Activated T-cell treated with anti-CD3 and anti-CD28 coated beads, Interleukin-2, amount 50 U/mL, for 24 hours (primary cell): ENCODE measurements around the gene MFSD2B.

Source experiments
- DNase-seq: peaks from one replicate; pipeline ENCODE4 v3.0.0-alpha.2; 2020
- H3K27ac Mint-ChIP-seq: 2 replicates; pipeline ENCODE4 v1.8.0; 2020; ENCODE audit warnings: mild to moderate bottlenecking, mixed read lengths
- H3K27me3 Mint-ChIP-seq: 2 replicates; pipeline ENCODE4 v1.8.0; 2020; ENCODE audit warnings: mixed read lengths
- H3K36me3 Mint-ChIP-seq: 2 replicates; pipeline ENCODE4 v1.8.0; 2020; ENCODE audit warnings: low read depth, mixed read lengths
- H3K4me1 Mint-ChIP-seq: 2 replicates; pipeline ENCODE4 v1.8.0; 2020; ENCODE audit warnings: low read depth, mixed read lengths
- H3K4me3 Mint-ChIP-seq: 2 replicates; pipeline ENCODE4 v1.8.0; 2020; ENCODE audit warnings: mild to moderate bottlenecking, moderate library complexity, mixed read lengths
- H3K9me3 Mint-ChIP-seq: 2 replicates; pipeline ENCODE4 v1.8.0; 2020; ENCODE audit warnings: mixed read lengths

The MFSD2B gene

GRCh38 chr2:24009680-24010476 is at the start of gene MFSD2B:
Gene MFSD2B (plus strand): TSS chr2:24010085. CDS start chr2:24010097, 12 bp downstream.
- H3K4me3 Mint-ChIP-seq, result no peak within 1 kb of the TSS
- no peaks in the 10 kb centered on the region for H3K9me3 Mint-ChIP-seq

GRCh38 chr2:23967846-23968245 is 42.0 kb upstream of the MFSD2B start:
- H3K36me3 Mint-ChIP-seq, result peaks cover 15% of the 10 kb centered on the region
- peaks cover 2% of the 10 kb centered on the region for H3K4me1 Mint-ChIP-seq
- H3K9me3 Mint-ChIP-seq, result no peaks in the 10 kb centered on the region
- no peak for DNase-seq
- H3K4me3 Mint-ChIP-seq, result no peak overlapping the region
- no peaks in the 10 kb centered on the region for H3K27me3 Mint-ChIP-seq
- H3K27ac Mint-ChIP-seq, result no peak overlapping the region

More at GRCh38 chr2:24009680-24010476, at the start of gene MFSD2B:
- DNase-seq, result no peak
- Mint-ChIP-seq H3K4me1 (peaks cover 3% of the 10 kb centered on the region), H3K27ac (no peak within 1 kb of the TSS), H3K27me3 (peaks cover 38% of the 10 kb centered on the region), H3K36me3 (no peaks in the 10 kb centered on the region)

- no peaks in the 10 kb centered on the region for H3K9me3 Mint-ChIP-seq
- DNase-seq, result no peak
- H3K4me1 Mint-ChIP-seq, result no peaks in the 10 kb centered on the region
- H3K4me3 Mint-ChIP-seq, result no peak overlapping the region
- H3K36me3 Mint-ChIP-seq, result peaks cover 27% of the 10 kb centered on the region
- no peaks in the 10 kb centered on the region for H3K27me3 Mint-ChIP-seq
- H3K27ac Mint-ChIP-seq, result no peak overlapping the region
Measured at GRCh38 chr2:23976883-23977282, 33.0 kb upstream of the MFSD2B start.

- no peaks in the 10 kb centered on the region for H3K27me3 Mint-ChIP-seq
- H3K27ac Mint-ChIP-seq, result no peak overlapping the region
- no peaks in the 10 kb centered on the region for H3K9me3 Mint-ChIP-seq
Measured at GRCh38 chr2:23988371-23988770, 21.5 kb upstream of the MFSD2B start.

GRCh38 chr2:23992931-23993330 is 17.0 kb upstream of the MFSD2B start:
- no peaks in the 10 kb centered on the region for H3K4me1 Mint-ChIP-seq
- H3K9me3 Mint-ChIP-seq, result no peaks in the 10 kb centered on the region
- DNase-seq, result no peak
- H3K27ac Mint-ChIP-seq, result no peak overlapping the region
- no peaks in the 10 kb centered on the region for H3K36me3 Mint-ChIP-seq
- no peak overlapping the region for H3K4me3 Mint-ChIP-seq
- H3K27me3 Mint-ChIP-seq, result no peaks in the 10 kb centered on the region

More at GRCh38 chr2:23988371-23988770, 21.5 kb upstream of the MFSD2B start:
- Mint-ChIP-seq H3K4me1 (no peaks in the 10 kb centered on the region), H3K4me3 (no peak overlapping the region), H3K36me3 (peaks cover 16% of the 10 kb centered on the region)
- no peak for DNase-seq

- DNase-seq, result no peak
- Mint-ChIP-seq H3K36me3 (peaks cover 2% of the 10 kb centered on the region), H3K9me3 (no peaks in the 10 kb centered on the region), H3K4me1 (no peaks in the 10 kb centered on the region), H3K27ac (no peak overlapping the region), H3K27me3 (no peaks in the 10 kb centered on the region), H3K4me3 (no peak overlapping the region)
Measured at GRCh38 chr2:23993736-23994269, 16.1 kb upstream of the MFSD2B start.

- no peak for DNase-seq
- H3K27me3 Mint-ChIP-seq, result no peaks in the 10 kb centered on the region
- H3K4me3 Mint-ChIP-seq, result no peak overlapping the region
- H3K36me3 Mint-ChIP-seq, result peaks cover 4% of the 10 kb centered on the region
- H3K9me3 Mint-ChIP-seq, result no peaks in the 10 kb centered on the region
- H3K27ac Mint-ChIP-seq, result no peak overlapping the region
- H3K4me1 Mint-ChIP-seq, result no peaks in the 10 kb centered on the region
Measured at GRCh38 chr2:23994567-23994966, 15.3 kb upstream of the MFSD2B start.

- Mint-ChIP-seq H3K27me3 (peaks cover 37% of the 10 kb centered on the region), H3K27ac (no peak overlapping the region), H3K9me3 (no peaks in the 10 kb centered on the region), H3K4me3 (no peak overlapping the region), H3K36me3 (no peaks in the 10 kb centered on the region), H3K4me1 (peaks cover 3% of the 10 kb centered on the region)
- DNase-seq, result no peak
Measured at GRCh38 chr2:24007693-24008092, 2.2 kb upstream of the MFSD2B start.

- Mint-ChIP-seq H3K4me3 (no peak overlapping the region), H3K9me3 (no peaks in the 10 kb centered on the region), H3K36me3 (no peaks in the 10 kb centered on the region), H3K27ac (no peak overlapping the region), H3K27me3 (peaks cover 38% of the 10 kb centered on the region), H3K4me1 (peaks cover 3% of the 10 kb centered on the region)
- no peak for DNase-seq
Measured at GRCh38 chr2:24008672-24009366, 1.1 kb upstream of the MFSD2B start.

GRCh38 chr2:24009367-24009679 is 562 bp upstream of the MFSD2B start:
- Mint-ChIP-seq H3K27me3 (peaks cover 38% of the 10 kb centered on the region), H3K4me3 (no peak overlapping the region), H3K36me3 (no peaks in the 10 kb centered on the region), H3K27ac (no peak overlapping the region), H3K9me3 (no peaks in the 10 kb centered on the region), H3K4me1 (peaks cover 3% of the 10 kb centered on the region)
- DNase-seq, result no peak

GRCh38 chr2:24010477-24011249 is 778 bp downstream of the MFSD2B start:
- Mint-ChIP-seq H3K4me3 (no peak overlapping the region), H3K36me3 (no peaks in the 10 kb centered on the region), H3K27ac (no peak overlapping the region)

GRCh38 chr2:24011250-24012104 is 1.6 kb downstream of the MFSD2B start:
- Mint-ChIP-seq H3K4me3 (no peak overlapping the region), H3K9me3 (no peaks in the 10 kb centered on the region), H3K36me3 (no peaks in the 10 kb centered on the region), H3K4me1 (peaks cover 3% of the 10 kb centered on the region), H3K27ac (no peak overlapping the region), H3K27me3 (peaks cover 38% of the 10 kb centered on the region)
- DNase-seq, result no peak

More at GRCh38 chr2:24010477-24011249, 778 bp downstream of the MFSD2B start:
- DNase-seq, result no peak
- Mint-ChIP-seq H3K4me1 (peaks cover 3% of the 10 kb centered on the region), H3K9me3 (no peaks in the 10 kb centered on the region), H3K27me3 (peaks cover 38% of the 10 kb centered on the region)

- H3K27ac Mint-ChIP-seq, result no peak overlapping the region
- H3K4me3 Mint-ChIP-seq, result no peak overlapping the region
- no peaks in the 10 kb centered on the region for H3K9me3 Mint-ChIP-seq
- no peaks in the 10 kb centered on the region for H3K36me3 Mint-ChIP-seq
- DNase-seq, result no peak
- H3K27me3 Mint-ChIP-seq, result peaks cover 38% of the 10 kb centered on the region
- H3K4me1 Mint-ChIP-seq, result peaks cover 3% of the 10 kb centered on the region
Measured at GRCh38 chr2:24012521-24013188, 2.8 kb downstream of the MFSD2B start.
